ENCODE results near the gene USP19. TPM values are rescaled to one million over a fixed set of nuclear protein-coding genes. Genes with fewer than 3 reads are reported as not detected.

The USP19 gene
- total RNA-seq, 1 experiment from 2014 or later = 66.3 TPM

- Histone ChIP-seq H3K23me2 (ENCODE audit: insufficient read length, low read depth, low read length, poor library complexity, severe bottlenecking) (no peaks in the 10 kb centered on the region), H3K18ac (ENCODE audit: insufficient read length, low read depth, low read length) (no peak overlapping the region), H4K8ac (replicated peaks; ENCODE audit: insufficient read length, low read depth, low read length) (no peak overlapping the region), H4K20me1 (ENCODE audit: control insufficient read depth, insufficient read depth, insufficient read length) (no peaks in the 10 kb centered on the region), H3K79me2 (ENCODE audit: insufficient read depth, low read length) (no peaks in the 10 kb centered on the region), H3K14ac (ENCODE audit: insufficient read depth, low read length) (no peak overlapping the region), H3K4me2 (ENCODE audit: insufficient read depth, insufficient read length, low read length) (no peak overlapping the region), H3T11ph (ENCODE audit: low read length) (no peak overlapping the region), H4K5ac (ENCODE audit: insufficient read length, low read depth, low read length) (no peak overlapping the region), H3K4ac (ENCODE audit: low read depth, low read length) (no peak overlapping the region), H3K27ac (ENCODE audit: insufficient read length, low read depth, low read length) (no peak overlapping the region), H2BK5ac (ENCODE audit: insufficient read length, low read length) (no peak overlapping the region), H3K9ac (ENCODE audit: extremely low read depth, insufficient read length, low read length) (no peak overlapping the region), H3K4me1 (ENCODE audit: insufficient read depth, low read length) (no peaks in the 10 kb centered on the region), H2AFZ (ENCODE audit: low read length) (no peak overlapping the region), H3K23ac (ENCODE audit: insufficient read length, low read depth, low read length) (no peak overlapping the region), H3K27me3 (ENCODE audit: insufficient read depth, low read length) (no peaks in the 10 kb centered on the region), H2BK120ac (ENCODE audit: low read depth, low read length, poor library complexity, severe bottlenecking) (no peak overlapping the region), H3K79me1 (ENCODE audit: insufficient read depth, low read depth, low read length, poor library complexity, severe bottlenecking) (no peaks in the 10 kb centered on the region), H2BK15ac (ENCODE audit: low read depth, low read length) (no peak overlapping the region), H4K91ac (ENCODE audit: insufficient read length, low read depth, low read length) (no peak overlapping the region), H2AK5ac (ENCODE audit: insufficient read length, low read length) (no peak overlapping the region), H3K9me3 (ENCODE audit: control insufficient read depth, low read depth, low read length) (no peaks in the 10 kb centered on the region), H2BK20ac (ENCODE audit: low read depth, low read length, poor library complexity, severe bottlenecking) (no peak overlapping the region), H2BK12ac (ENCODE audit: insufficient read length, low read depth, low read length) (no peak overlapping the region), H3K56ac (ENCODE audit: insufficient read length, low read depth, low read length) (no peak overlapping the region)
- peak overlapping the region in 1 of 3 experiments; percentile 64; a peak in 1 of 7 replicates for H3K27ac Mint-ChIP-seq
- no peak overlapping the region for H3K4me3 Mint-ChIP-seq
- peaks cover 2 to 4% of the 10 kb centered on the region in 2 experiments; a peak in 3 of 4 replicates for H3K4me1 Mint-ChIP-seq
- peaks cover 5 to 12% (median 9%) of the 10 kb centered on the region in 3 experiments; a peak in 6 of 7 replicates for H3K36me3 Mint-ChIP-seq (ENCODE audit: insufficient read depth in 1 of 3, low read depth in 3 of 3)
- peaks cover 8% of the 10 kb centered on the region; the same call in 1 of the 2 replicates for H3K27me3 Mint-ChIP-seq (ENCODE audit: low read depth)
- WGBS (ENCODE audit: extremely low coverage, insufficient read length, low lambda C conversion rate) = no CpG with 5 or more reads among the region's 2 CpGs
- DNase-seq = no peak
- TF ChIP-seq, protein P1, sequence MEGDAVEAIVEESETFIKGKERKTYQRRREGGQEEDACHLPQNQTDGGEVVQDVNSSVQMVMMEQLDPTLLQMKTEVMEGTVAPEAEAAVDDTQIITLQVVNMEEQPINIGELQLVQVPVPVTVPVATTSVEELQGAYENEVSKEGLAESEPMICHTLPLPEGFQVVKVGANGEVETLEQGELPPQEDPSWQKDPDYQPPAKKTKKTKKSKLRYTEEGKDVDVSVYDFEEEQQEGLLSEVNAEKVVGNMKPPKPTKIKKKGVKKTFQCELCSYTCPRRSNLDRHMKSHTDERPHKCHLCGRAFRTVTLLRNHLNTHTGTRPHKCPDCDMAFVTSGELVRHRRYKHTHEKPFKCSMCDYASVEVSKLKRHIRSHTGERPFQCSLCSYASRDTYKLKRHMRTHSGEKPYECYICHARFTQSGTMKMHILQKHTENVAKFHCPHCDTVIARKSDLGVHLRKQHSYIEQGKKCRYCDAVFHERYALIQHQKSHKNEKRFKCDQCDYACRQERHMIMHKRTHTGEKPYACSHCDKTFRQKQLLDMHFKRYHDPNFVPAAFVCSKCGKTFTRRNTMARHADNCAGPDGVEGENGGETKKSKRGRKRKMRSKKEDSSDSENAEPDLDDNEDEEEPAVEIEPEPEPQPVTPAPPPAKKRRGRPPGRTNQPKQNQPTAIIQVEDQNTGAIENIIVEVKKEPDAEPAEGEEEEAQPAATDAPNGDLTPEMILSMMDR (conservative IDR thresholded peaks at IDR 0.05) = no peak
- H3K9me3 Mint-ChIP-seq = no peaks in the 10 kb centered on the region
These were observed 38.2 kb upstream of the USP19 start for GRCh38 chr3:49158792-49159191.
